GM12878 (cell line): ENCODE results near the gene GOPC. TPM values are rescaled to one million over a fixed set of nuclear protein-coding genes. Genes with fewer than 3 reads are reported as not detected.

Source experiments
- ATAC-seq: fragments of 200-7000 bp; cut with Tn5 transposase; 3 replicates; pipeline ENCODE4 v1.9.1; 2020; ENCODE audit warnings: mild to moderate bottlenecking, moderate library complexity
- BruUV-seq: library from RNA; stranded (reverse); fragments of 400-500 nt; replicated peaks from 2 replicates; lab custom pipeline; 2021; lab: Mats Ljungman, UMichigan
- CTCF ChIA-PET: fragments of 300-600 bp; sonication (Branson Sonifier 250); formaldehyde crosslinking; extraction: SDS; loops from one replicate; lab custom pipeline; 2021; ENCODE audit warnings: inconsistent platforms; lab: Yijun Ruan, JAX
- POLR2A ChIA-PET: fragments of 350-600 bp; formaldehyde crosslinking; extraction: SDS; loops from one replicate; lab custom pipeline; 2021; ENCODE audit warnings: inconsistent platforms; lab: Charles Lee
- RAD21 ChIA-PET: fragments of 300-600 bp; sonication (Branson Sonifier 250); formaldehyde crosslinking; loops from one replicate; lab custom pipeline; 2023; ENCODE audit warnings: antibody characterized with exemption; ENCODE audit not compliant: unreplicated experiment; lab: Charles Lee
- SMC1A ChIA-PET: fragments of 300-600 bp; sonication (Branson Sonifier 250); formaldehyde crosslinking; loops from one replicate; lab custom pipeline; 2023; ENCODE audit not compliant: unreplicated experiment, uncharacterized antibody; lab: Charles Lee
- DNase-seq: peaks from one replicate; pipeline ENCODE4 v3.0.0-alpha.2; 2011; ENCODE audit warnings: low read depth, low spot score
- FAIRE-seq: peaks from 3 replicates; lab custom pipeline; 2011; peaks lifted over from hg19 to GRCh38; lab: Jason Lieb, UNC
- H2AFZ ChIP-seq: 2 replicates; pipeline ENCODE4 v1.6.0; 2011; ENCODE audit warnings: low read depth, low read length, control low read depth; ENCODE audit not compliant: control insufficient read depth
- H3K27ac ChIP-seq: 2 replicates; pipeline ENCODE4 v1.5.1; 2011; ENCODE audit warnings: control low read depth; ENCODE audit not compliant: control insufficient read depth, insufficient read depth
- H3K27me3 ChIP-seq, 2 experiments: replicated peaks in 1 of 2; 2 replicates each; pipeline versions ENCODE4 v1.6.0 to v1.6.1; 2011; ENCODE audit warnings: low read length in 1 of 2; ENCODE audit not compliant: control insufficient read depth in 2 of 2, insufficient read depth in 2 of 2
- H3K36me3 ChIP-seq, 2 experiments: 2 replicates each; pipeline ENCODE4 v1.5.1; 2011; ENCODE audit warnings: low read length in 1 of 2; ENCODE audit not compliant: control insufficient read depth in 2 of 2, insufficient read depth in 2 of 2
- H3K4me1 ChIP-seq: 2 replicates; pipeline ENCODE4 v1.6.1; 2011; ENCODE audit warnings: mild to moderate bottlenecking, low read length, moderate library complexity, mixed read lengths; ENCODE audit not compliant: control insufficient read depth, insufficient read depth
- H3K4me2 ChIP-seq: 2 replicates; pipeline ENCODE4 v1.6.0; 2011; ENCODE audit warnings: control low read depth; ENCODE audit not compliant: control insufficient read depth, insufficient read depth
- H3K4me3 ChIP-seq: fragments of 200-600 bp; sonication (generic); 2 replicates; pipeline ENCODE4 v1.5.1; 2016
- H3K79me2 ChIP-seq: 2 replicates; pipeline ENCODE4 v1.6.0; 2011; ENCODE audit warnings: low read length; ENCODE audit not compliant: control insufficient read depth, insufficient read depth
- H3K9ac ChIP-seq: 2 replicates; pipeline ENCODE4 v1.8.0; 2011; ENCODE audit warnings: low read length, control low read depth, mixed read lengths; ENCODE audit not compliant: control insufficient read depth, insufficient read depth
- H3K9me3 ChIP-seq: replicated peaks from 3 replicates; pipeline ENCODE4 v1.5.1; 2011; ENCODE audit warnings: mild to moderate bottlenecking, low read length; ENCODE audit not compliant: control insufficient read depth, insufficient read depth
- H4K20me1 ChIP-seq: 2 replicates; pipeline ENCODE4 v1.6.0; 2011; ENCODE audit not compliant: control insufficient read depth, insufficient read depth
- BHLHE40 ChIP-seq, 2 experiments: fragments of 450-650 bp in 1 of 2; IDR thresholded peaks; 2 replicates each; pipeline ENCODE4 v1.6.1; 2011 to 2017; ENCODE audit warnings: low read depth in 2 of 2, borderline replicate concordance in 1 of 2, improper control_type of control experiment in 1 of 2, low read length in 1 of 2, mild to moderate bottlenecking in 1 of 2
- CHD2 ChIP-seq: IDR thresholded peaks from 2 replicates; pipeline ENCODE4 v1.6.1; 2011; ENCODE audit warnings: low read depth, low read length, improper control_type of control experiment, borderline replicate concordance
- CTCF ChIP-seq, 3 experiments: IDR thresholded peaks in 2 of 3; conservative IDR thresholded peaks in 1 of 3; 2 replicates each; pipeline ENCODE4 v1.5.1; 2011; ENCODE audit warnings: low read depth in 3 of 3, low read length in 3 of 3, mild to moderate bottlenecking in 3 of 3, control low read depth in 2 of 3, moderate library complexity in 2 of 3, inconsistent platforms in 1 of 3, mixed read lengths in 1 of 3; ENCODE audit not compliant: control insufficient read depth in 2 of 3, insufficient read depth in 1 of 3; ENCODE audit errors: extremely low read depth in 1 of 3
- KDM1A ChIP-seq: fragments of 200-600 bp; sonication (generic); IDR thresholded peaks from 2 replicates; pipeline ENCODE4 v1.6.1; 2016; ENCODE audit warnings: borderline replicate concordance
- KLF5 ChIP-seq: fragments of 450-650 bp; IDR thresholded peaks from 2 replicates; pipeline ENCODE4 v1.6.1; 2014; ENCODE audit warnings: mild to moderate bottlenecking; ENCODE audit not compliant: partially characterized antibody
- MYB ChIP-seq: fragments of 150-350 bp; IDR thresholded peaks from 2 replicates; pipeline ENCODE4 v1.6.1; 2014; ENCODE audit warnings: mild to moderate bottlenecking, low read depth, low read length, borderline replicate concordance
- NBN ChIP-seq: fragments of 450-650 bp; IDR thresholded peaks from 2 replicates; pipeline ENCODE4 v1.6.1; 2016
- PKNOX1 ChIP-seq: fragments of 450-650 bp; IDR thresholded peaks from 2 replicates; pipeline ENCODE4 v1.6.1; 2016; ENCODE audit warnings: mild to moderate bottlenecking
- RELB ChIP-seq: fragments of 450-650 bp; IDR thresholded peaks from 2 replicates; pipeline ENCODE4 v1.6.1; 2017; ENCODE audit warnings: low read depth, mild to moderate bottlenecking, moderate library complexity
- ZNF384 ChIP-seq: IDR thresholded peaks from 2 replicates; pipeline ENCODE4 v1.6.1; 2012; ENCODE audit warnings: low read depth, mild to moderate bottlenecking, low read length, improper control_type of control experiment, borderline replicate concordance
- WGBS: methylation state at CpG from one replicate; pipeline ENCODE4 v1.1.6; 2016; ENCODE audit warnings: low lambda C conversion rate; ENCODE audit not compliant: insufficient replicate concordance, insufficient coverage; ENCODE audit errors: missing lambda C conversion rate; 5-methylcytosine and 5-hydroxymethylcytosine counted together
- in situ Hi-C: fragments of 300-500 bp; cut with MboI; formaldehyde crosslinking; loops from 9 replicates; pipeline ENCODE4 v1.14.3; 2018; ENCODE audit warnings: mixed read lengths
- intact Hi-C: fragments of 100-400 bp; cut with micrococcal nuclease; formaldehyde crosslinking; loops from one replicate; pipeline ENCODE4 v1.14.2; 2022; ENCODE audit not compliant: unreplicated experiment
- polyA plus RNA-seq, 11 experiments: library from polyadenylated mRNA; depleted of rRNA in 4 of 11; unstranded in 6 of 11; stranded (reverse) in 5 of 11; fragments of >200 nt; fragmentation: Nextera tagmentation in 4 of 11; fragmentation: Illumina TruSeq in 1 of 11; extraction: Ambion mirVana in 4 of 11; extraction: Trizol in 1 of 11; gene quantifications; 1 replicate in 1 of 11; 2 replicates in 10 of 11; pipeline versions ENCODE4 v1.2.1 to v1.2.3, GENCODE V29; 2011 to 2016; ENCODE audit warnings: inconsistent platforms in 2 of 11, missing spikeins in 2 of 11, low read depth in 1 of 11
- total RNA-seq, 4 experiments: library from RNA; depleted of rRNA in 3 of 4; stranded (reverse); fragments of >200 nt in 3 of 4; fragmentation: Illumina TruSeq in 1 of 4; extraction: Trizol in 1 of 4; gene quantifications; 2 replicates each; pipeline versions ENCODE4 v1.2.1 to v1.2.3, GENCODE V29; 2013 to 2021

Gene GOPC
- total and polyA plus RNA-seq, 10 of the 15 experiments (the other 5 are each of a cell fraction or from before 2014, with no cell fraction given) = 5.8 to 28.5 (median 18.0) TPM

GRCh38 chr6:117590447-117590846, 11.9 kb downstream of the GOPC start:
- H4K20me1 ChIP-seq = no peaks in the 10 kb centered on the region
- H2AFZ ChIP-seq = no peak overlapping the region
- ChIA-PET POLR2A (interaction anchor here (0.7 kb wide), 1 partner anchor 212 kb away, joined by 4 read pairs; no protein-coding TSS in a partner anchor), CTCF (interaction anchor here (1.1 to 1.5 kb wide), 2 partner anchors 10 to 14 kb away, joined by 3 read pairs; no protein-coding TSS in a partner anchor), SMC1A (interaction anchor here (1.2 to 3.9 kb wide), 2 partner anchors 12 to 58 kb away, joined by 4 to 16 read pairs; no protein-coding TSS in a partner anchor), RAD21 (no interaction called here)
- H3K36me3 ChIP-seq = 0 out of 4 replicates have a peak, but pooled peaks cover 0 to 3% of the 10 kb centered on the region in 2 experiments
- H3K27ac ChIP-seq = no peak overlapping the region
- FAIRE-seq (no peak), DNase-seq (no peak), ATAC-seq (no peak)
- no peak overlapping the region for H3K4me3 ChIP-seq
- no TSS peak for BruUV-seq
- intact Hi-C loops (no loop called here), in situ Hi-C loops (no loop called here)
- TF ChIP-seq KDM1A (no peak), NBN (no peak), KLF5 (no peak), ZNF384 (no peak)
- H3K4me2 ChIP-seq = no peak overlapping the region
- WGBS = 100% methylated on average over 5 of the region's 5 CpGs
- H3K27me3 ChIP-seq = no peaks in the 10 kb centered on the region
- H3K9me3 ChIP-seq = no peaks in the 10 kb centered on the region; the same call in 2 of the 3 replicates
- H3K4me1 ChIP-seq = no peaks in the 10 kb centered on the region
- H3K9ac ChIP-seq = no peak overlapping the region
- H3K79me2 ChIP-seq = peaks cover 7% of the 10 kb centered on the region

GRCh38 chr6:117585647-117586046, 16.7 kb downstream of the GOPC start:
- peaks cover 8% of the 10 kb centered on the region for H3K79me2 ChIP-seq
- H3K4me3 ChIP-seq = no peak overlapping the region
- no TSS peak for BruUV-seq
- no peak for TF ChIP-seq NBN
- TF ChIP-seq CHD2 = no peak
- no peak for TF ChIP-seq PKNOX1
- no peak for TF ChIP-seq CTCF (IDR thresholded peaks at IDR 0.05 in 2 of 3, conservative IDR thresholded peaks at IDR 0.05 in 1 of 3; ENCODE audit: control insufficient read depth in 2 of 3, extremely low read depth in 1 of 3, insufficient read depth in 1 of 3, low read depth in 3 of 3, low read length in 3 of 3)
- no peak for TF ChIP-seq BHLHE40 (IDR thresholded peaks at IDR 0.05; ENCODE audit: borderline replicate concordance in 1 of 2, low read depth in 2 of 2, low read length in 1 of 2)
- no peak for TF ChIP-seq RELB
- TF ChIP-seq MYB = no peak
- no peaks in the 10 kb centered on the region for H3K4me1 ChIP-seq
- no peak overlapping the region for H3K27ac ChIP-seq
- DNase-seq (no peak), ATAC-seq (no peak), FAIRE-seq (no peak)
- H3K4me2 ChIP-seq = no peak overlapping the region
- intact Hi-C loops = no loop called here
- no peak overlapping the region for H3K9ac ChIP-seq
- CTCF ChIA-PET = interaction anchor here (0.6 to 1.7 kb wide), 4 partner anchors 9 to 19 kb away, joined by 3 to 8 read pairs (median 3); partner anchors contain the start of gene GOPC
- RAD21 ChIA-PET = interaction anchor here (2.8 kb wide), 1 partner anchor 19 kb away, joined by 8 read pairs; no protein-coding TSS in a partner anchor
- POLR2A ChIA-PET = interaction anchor here (1.4 kb wide), 1 partner anchor 16 kb away, joined by 5 read pairs; the partner anchor contains the start of gene GOPC
- SMC1A ChIA-PET = interaction anchor here (1.2 to 1.7 kb wide), 3 partner anchors 12 to 54 kb away, joined by 3 to 4 read pairs (median 3); no protein-coding TSS in a partner anchor
- H4K20me1 ChIP-seq = no peaks in the 10 kb centered on the region
- H3K27me3 ChIP-seq = no peaks in the 10 kb centered on the region
- no peak overlapping the region for H2AFZ ChIP-seq
- in situ Hi-C loops = no loop called here
- no peaks in the 10 kb centered on the region; the same call in 1 of the 3 replicates for H3K9me3 ChIP-seq
- peaks cover 2 to 3% of the 10 kb centered on the region in 2 experiments; a peak in 1 of 4 replicates for H3K36me3 ChIP-seq
